H1 (cell line): ENCODE results near the gene KLHL9. TPM values are rescaled to one million over a fixed set of nuclear protein-coding genes. Genes with fewer than 3 reads are reported as not detected.

Experiments used
- SIN3A ChIP-seq, 2 experiments: IDR thresholded peaks in 1 of 2; conservative IDR thresholded peaks in 1 of 2; 2 replicates each; pipeline ENCODE4 v1.6.1; 2011 to 2012; ENCODE audit warnings: low read length in 2 of 2, improper control_type of control experiment in 1 of 2, low read depth in 1 of 2, mild to moderate bottlenecking in 1 of 2
- polyA plus RNA-seq, 7 experiments: library from polyadenylated mRNA; depleted of rRNA in 3 of 7; stranded (reverse) in 5 of 7; unstranded in 2 of 7; fragments of >200 nt in 5 of 7; fragments of 200-250 nt in 2 of 7; gene quantifications; 1 replicate in 5 of 7; 2 replicates in 1 of 7; 4 replicates in 1 of 7; pipeline versions ENCODE4 v1.2.1 to v1.2.3, GENCODE V29; 2011 to 2013; ENCODE audit warnings: missing spikeins in 2 of 7, mixed read lengths in 2 of 7
- total RNA-seq: library from RNA; stranded (reverse); fragmentation: NEBNext Ultra II Directional; extraction: Animal tissue kit (Norgen Biotek cat#: 25700); gene quantifications from 2 replicates; pipeline ENCODE4 v1.2.1, GENCODE V29; 2021

Gene KLHL9
- total and polyA plus RNA-seq, 2 of the 8 experiments (the other 6 are each of a cell fraction or from before 2014, with no cell fraction given), result 4.9 to 15.7 TPM

- no peak for TF ChIP-seq SIN3A (conservative IDR thresholded peaks at IDR 0.05 in 1 of 2, IDR thresholded peaks at IDR 0.05 in 1 of 2; ENCODE audit: low read depth in 1 of 2, low read length in 2 of 2)
Measured at GRCh38 chr9:21287280-21287679, 47.9 kb downstream of the KLHL9 start (continued).
